GM12865 (cell line): ENCODE measurements around the gene KLK10.

ENCODE experiments used
- DNase-seq: peaks from one replicate; pipeline ENCODE4 v3.0.0; 2010; ENCODE audit warnings: low read depth
- H3K4me3 ChIP-seq: 2 replicates; pipeline ENCODE4 v1.5.1; 2011; ENCODE audit warnings: mild to moderate bottlenecking, low read depth, low read length, control low read depth
- TF ChIP-seq, protein P1 (sequence below): IDR thresholded peaks from 2 replicates; pipeline ENCODE4 v1.5.1; 2011; ENCODE audit warnings: low read length, control low read depth, low read depth, inconsistent platforms; ENCODE audit not compliant: insufficient read depth; ENCODE audit errors: missing control alignments

Gene KLK10

DNA sequence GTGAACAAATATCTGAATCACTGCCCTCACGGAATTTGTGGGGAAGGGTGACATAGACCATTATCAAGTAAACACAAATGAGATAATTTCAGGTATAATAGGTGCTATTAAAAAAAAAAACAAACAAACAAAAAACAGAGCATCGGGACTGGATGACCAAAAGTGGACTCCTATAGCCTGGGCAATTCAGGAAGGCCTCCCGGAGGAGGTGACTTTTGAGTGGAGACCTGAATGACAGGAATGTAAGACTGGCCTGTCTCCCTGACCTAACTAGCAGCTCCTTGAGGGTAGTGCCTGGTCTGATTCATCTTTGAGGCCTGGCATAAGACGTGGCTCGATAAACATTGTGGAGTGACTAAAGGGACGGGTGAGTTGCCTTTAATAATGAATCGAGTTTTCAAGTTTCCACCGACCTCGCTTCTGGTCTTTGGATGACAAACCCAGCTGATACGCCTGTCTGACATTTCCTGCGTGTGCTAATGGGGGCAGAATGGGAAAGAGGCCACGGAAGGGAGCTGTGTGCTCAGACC, 6.8 kb downstream of the KLK10 start:
- no peak overlapping the region for H3K4me3 ChIP-seq
- DNase-seq: peak; percentile 10
- TF ChIP-seq, protein P1, sequence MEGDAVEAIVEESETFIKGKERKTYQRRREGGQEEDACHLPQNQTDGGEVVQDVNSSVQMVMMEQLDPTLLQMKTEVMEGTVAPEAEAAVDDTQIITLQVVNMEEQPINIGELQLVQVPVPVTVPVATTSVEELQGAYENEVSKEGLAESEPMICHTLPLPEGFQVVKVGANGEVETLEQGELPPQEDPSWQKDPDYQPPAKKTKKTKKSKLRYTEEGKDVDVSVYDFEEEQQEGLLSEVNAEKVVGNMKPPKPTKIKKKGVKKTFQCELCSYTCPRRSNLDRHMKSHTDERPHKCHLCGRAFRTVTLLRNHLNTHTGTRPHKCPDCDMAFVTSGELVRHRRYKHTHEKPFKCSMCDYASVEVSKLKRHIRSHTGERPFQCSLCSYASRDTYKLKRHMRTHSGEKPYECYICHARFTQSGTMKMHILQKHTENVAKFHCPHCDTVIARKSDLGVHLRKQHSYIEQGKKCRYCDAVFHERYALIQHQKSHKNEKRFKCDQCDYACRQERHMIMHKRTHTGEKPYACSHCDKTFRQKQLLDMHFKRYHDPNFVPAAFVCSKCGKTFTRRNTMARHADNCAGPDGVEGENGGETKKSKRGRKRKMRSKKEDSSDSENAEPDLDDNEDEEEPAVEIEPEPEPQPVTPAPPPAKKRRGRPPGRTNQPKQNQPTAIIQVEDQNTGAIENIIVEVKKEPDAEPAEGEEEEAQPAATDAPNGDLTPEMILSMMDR: no peak

DNA sequence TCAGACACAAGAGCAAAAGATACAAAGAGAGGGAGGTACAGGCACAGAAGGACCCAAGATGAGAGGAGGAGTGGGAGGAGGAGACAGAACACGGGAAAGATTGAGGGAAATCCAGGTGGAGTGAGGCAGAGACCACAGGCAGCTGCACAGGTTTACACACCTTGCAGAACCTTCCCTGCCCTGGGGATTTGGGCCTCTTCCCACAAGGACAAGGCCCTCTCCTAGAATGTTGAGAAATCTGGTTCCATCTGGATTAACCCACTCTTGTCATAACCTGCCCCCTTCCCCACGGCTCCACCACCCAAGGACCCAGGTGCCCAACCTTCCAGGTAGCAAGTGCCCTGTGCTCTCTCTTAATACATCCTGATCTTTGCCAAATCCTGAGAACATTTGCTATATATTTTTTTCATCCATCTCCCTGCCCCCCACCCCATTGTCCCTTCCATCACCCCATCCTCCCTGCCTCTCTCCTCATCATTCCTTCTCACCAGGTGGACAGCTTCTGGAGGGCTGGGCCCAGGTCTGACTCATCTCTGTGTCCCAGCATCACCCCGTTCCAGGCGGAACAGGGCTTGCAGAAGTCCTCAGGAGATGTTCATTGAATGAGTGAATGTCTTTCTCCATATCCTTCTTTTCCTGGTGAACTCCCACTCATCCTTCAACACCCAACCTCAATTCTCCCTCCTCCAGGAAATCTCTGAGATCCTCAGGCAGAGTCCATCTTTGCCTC, 9.3 kb downstream of the KLK10 start:
- TF ChIP-seq, protein P1: no peak
- no peak for DNase-seq
- no peak overlapping the region for H3K4me3 ChIP-seq

DNA sequence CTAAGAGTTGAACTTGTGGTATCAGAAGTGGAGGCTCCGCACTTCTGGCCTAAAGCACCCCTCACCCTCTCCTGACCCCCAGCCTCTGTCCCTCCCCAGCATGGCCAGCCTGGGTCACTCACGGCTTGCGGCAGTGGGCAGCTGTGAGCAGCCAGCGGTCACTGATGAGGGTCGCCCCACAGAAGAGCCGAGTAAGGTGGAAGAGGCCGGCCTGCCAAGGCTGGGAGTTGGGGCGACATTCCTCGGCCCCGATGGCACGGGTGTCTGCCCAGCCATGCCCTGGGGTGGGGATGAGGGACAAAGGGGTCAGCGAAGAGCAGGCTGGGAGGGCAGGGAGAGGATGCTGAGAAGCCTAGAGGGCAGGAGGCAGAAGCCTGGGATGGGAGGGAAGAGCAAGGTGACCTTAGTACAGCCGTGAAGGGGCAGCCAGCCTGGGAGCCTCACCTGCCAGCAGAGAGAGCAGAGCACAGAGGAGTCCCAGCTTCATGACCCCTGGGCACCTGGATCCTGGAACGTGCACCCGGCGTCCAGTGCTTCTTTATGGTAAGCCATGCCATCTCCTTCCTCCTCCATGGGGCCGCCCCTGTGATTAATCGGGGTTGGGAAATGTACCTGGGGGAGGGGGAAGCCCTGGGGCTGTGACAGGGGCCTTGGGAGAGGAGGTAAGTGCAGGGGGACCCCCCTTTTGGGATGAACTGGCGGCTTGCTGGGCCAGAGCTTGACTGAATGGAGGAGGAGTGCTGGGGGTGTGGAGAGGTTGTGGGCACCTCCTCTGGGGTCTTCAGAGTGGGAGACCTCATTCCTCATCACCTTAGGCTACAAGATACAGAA, 10.2 kb downstream of the KLK10 start:
- no peak for DNase-seq
- TF ChIP-seq, protein P1: no peak
- no peak overlapping the region for H3K4me3 ChIP-seq

DNA sequence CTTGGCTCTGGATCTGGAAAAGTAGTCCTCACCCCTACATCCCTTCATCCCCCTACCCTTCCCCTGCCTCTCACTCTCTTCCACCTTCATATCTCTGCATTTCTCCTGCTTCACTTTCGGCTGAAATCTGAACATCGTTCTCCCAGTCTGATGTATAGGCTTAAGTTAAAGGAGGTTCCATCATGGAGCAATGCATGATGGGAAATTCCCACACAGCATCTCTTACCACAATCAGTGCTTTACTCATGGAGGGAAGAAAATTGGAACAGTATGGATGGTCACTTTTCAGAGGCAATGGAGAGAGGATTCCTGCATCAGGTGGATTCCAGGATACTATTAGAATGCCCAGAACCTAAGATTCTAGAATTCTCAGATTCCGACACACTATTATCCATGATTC, 12.0 kb downstream of the KLK10 start:
- no peak overlapping the region for H3K4me3 ChIP-seq
- no peak for DNase-seq
- TF ChIP-seq, protein P1: no peak

DNA sequence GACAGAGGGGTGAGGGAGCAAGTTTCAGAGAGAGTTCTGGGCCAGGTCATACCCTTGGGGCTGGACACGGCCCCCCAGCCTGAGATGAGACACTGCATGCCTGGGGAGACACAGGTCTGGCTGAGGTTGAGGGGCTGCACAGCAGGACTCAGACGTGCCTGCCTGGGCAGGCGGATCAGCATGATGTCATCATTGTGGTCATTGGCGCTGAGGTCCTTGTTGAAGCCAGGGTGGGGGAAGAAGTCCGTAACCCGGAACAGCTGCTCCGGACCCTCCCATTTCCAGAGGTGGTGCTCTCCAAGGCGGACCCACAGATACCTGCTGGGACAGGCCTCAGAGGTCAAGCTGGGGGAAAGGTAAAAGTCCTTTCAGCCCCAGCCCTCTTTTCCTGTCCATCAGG, 13.1 kb downstream of the KLK10 start:
- DNase-seq: no peak
- no peak overlapping the region for H3K4me3 ChIP-seq
- TF ChIP-seq, protein P1: no peak

DNA sequence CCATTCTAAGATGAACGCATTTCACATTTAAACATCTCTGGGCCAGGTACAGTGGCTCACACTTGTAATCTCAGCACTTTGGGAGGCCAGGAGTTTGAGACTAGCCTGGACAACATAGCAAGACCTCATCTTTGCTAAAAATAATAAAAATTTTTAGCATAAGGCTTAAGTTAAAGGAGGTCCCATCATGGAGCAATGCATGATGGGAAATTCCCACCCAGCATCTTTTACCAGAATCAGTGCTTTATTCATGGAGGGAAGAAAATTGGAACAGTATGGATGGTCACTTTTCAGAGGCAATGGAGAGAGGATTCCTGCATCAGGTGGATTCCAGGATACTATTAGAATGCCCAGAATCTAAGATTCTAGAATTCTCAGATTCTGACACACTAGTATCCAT, 14.3 kb downstream of the KLK10 start:
- DNase-seq: no peak
- TF ChIP-seq, protein P1: no peak
- no peak overlapping the region for H3K4me3 ChIP-seq
